ENCODE data around the gene ARMC3.

DNA sequence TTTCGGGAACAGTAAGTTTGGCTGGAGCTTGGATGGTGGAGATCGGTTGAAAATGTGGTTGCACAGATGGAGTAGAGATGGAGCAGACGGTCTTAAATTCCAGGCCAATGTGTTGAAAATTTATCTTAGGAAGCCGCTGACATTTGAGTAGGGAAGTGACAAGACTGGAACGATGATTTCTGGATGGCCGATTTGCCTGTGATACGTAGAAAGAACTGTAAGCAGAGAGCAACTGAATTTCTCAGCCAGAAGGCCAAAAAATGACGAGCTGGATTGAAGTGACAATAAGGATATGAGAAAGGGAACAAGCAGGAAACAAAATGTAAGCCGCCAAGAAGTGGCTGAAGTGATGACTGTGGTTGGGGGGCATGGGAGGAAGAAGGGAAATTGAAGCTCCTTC is 687 bp upstream of the ARMC3 start:
- TF ChIP-seq POLR2AphosphoS5 (IDR thresholded peaks at IDR 0.05; ENCODE audit: low read depth) = no peak
- no peak for TF ChIP-seq CTCF (conservative IDR thresholded peaks at IDR 0.05; ENCODE audit: low read depth in 2 of 2)
- TF ChIP-seq EZH2phosphoT487 (IDR thresholded peaks at IDR 0.05; ENCODE audit: unreplicated experiment) = no peak
- TF ChIP-seq, protein P1, sequence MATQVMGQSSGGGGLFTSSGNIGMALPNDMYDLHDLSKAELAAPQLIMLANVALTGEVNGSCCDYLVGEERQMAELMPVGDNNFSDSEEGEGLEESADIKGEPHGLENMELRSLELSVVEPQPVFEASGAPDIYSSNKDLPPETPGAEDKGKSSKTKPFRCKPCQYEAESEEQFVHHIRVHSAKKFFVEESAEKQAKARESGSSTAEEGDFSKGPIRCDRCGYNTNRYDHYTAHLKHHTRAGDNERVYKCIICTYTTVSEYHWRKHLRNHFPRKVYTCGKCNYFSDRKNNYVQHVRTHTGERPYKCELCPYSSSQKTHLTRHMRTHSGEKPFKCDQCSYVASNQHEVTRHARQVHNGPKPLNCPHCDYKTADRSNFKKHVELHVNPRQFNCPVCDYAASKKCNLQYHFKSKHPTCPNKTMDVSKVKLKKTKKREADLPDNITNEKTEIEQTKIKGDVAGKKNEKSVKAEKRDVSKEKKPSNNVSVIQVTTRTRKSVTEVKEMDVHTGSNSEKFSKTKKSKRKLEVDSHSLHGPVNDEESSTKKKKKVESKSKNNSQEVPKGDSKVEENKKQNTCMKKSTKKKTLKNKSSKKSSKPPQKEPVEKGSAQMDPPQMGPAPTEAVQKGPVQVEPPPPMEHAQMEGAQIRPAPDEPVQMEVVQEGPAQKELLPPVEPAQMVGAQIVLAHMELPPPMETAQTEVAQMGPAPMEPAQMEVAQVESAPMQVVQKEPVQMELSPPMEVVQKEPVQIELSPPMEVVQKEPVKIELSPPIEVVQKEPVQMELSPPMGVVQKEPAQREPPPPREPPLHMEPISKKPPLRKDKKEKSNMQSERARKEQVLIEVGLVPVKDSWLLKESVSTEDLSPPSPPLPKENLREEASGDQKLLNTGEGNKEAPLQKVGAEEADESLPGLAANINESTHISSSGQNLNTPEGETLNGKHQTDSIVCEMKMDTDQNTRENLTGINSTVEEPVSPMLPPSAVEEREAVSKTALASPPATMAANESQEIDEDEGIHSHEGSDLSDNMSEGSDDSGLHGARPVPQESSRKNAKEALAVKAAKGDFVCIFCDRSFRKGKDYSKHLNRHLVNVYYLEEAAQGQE (IDR thresholded peaks at IDR 0.05; ENCODE audit: unreplicated experiment) = no peak
- TF ChIP-seq, protein P2, sequence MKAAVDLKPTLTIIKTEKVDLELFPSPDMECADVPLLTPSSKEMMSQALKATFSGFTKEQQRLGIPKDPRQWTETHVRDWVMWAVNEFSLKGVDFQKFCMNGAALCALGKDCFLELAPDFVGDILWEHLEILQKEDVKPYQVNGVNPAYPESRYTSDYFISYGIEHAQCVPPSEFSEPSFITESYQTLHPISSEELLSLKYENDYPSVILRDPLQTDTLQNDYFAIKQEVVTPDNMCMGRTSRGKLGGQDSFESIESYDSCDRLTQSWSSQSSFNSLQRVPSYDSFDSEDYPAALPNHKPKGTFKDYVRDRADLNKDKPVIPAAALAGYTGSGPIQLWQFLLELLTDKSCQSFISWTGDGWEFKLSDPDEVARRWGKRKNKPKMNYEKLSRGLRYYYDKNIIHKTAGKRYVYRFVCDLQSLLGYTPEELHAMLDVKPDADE (IDR thresholded peaks at IDR 0.05) = no peak

Measured in GM23338 (cell line).